HepG2 (cell line): ENCODE measurements around the gene SDR42E2. TPM values are rescaled to one million over a fixed set of nuclear protein-coding genes. Genes with fewer than 3 reads are reported as not detected.

Experiments
- ATAC-seq: fragments of 200-7000 bp; cut with Tn5 transposase; 3 replicates; pipeline ENCODE4 v1.9.1; 2020; ENCODE audit warnings: mild to moderate bottlenecking, moderate library complexity
- BruUV-seq: library from RNA; stranded (reverse); fragments of 400-500 nt; replicated peaks from 2 replicates; lab custom pipeline; 2021; lab: Mats Ljungman, UMichigan
- CTCF ChIA-PET: fragments of 300-600 bp; formaldehyde crosslinking; extraction: SDS; loops from one replicate; lab custom pipeline; 2021; ENCODE audit warnings: low total read pairs, inconsistent platforms, low intra/inter-chr PET ratio; lab: Yijun Ruan, JAX
- POLR2A ChIA-PET: fragments of 350-600 bp; sonication (Branson Sonifier 250); formaldehyde crosslinking; loops from one replicate; lab custom pipeline; 2020; ENCODE audit warnings: antibody characterized with exemption, inconsistent platforms; lab: Yijun Ruan, JAX
- DNase-seq: peaks from one replicate; pipeline ENCODE4 v3.0.0-alpha.2; 2015; ENCODE audit warnings: low spot score
- FAIRE-seq: peaks from 3 replicates; lab custom pipeline; 2011; peaks lifted over from hg19 to GRCh38; lab: Jason Lieb, UNC
- H2AFZ ChIP-seq: one replicate; pipeline ENCODE4 v1.6.1; 2011; ENCODE audit warnings: low read length, inconsistent platforms
- H3K27ac ChIP-seq: fragments of 300-600 bp; 3 replicates; pipeline ENCODE4 v1.8.0; 2011; ENCODE audit warnings: mixed run types, mild to moderate bottlenecking, mixed read lengths, low read length, inconsistent platforms; ENCODE audit not compliant: insufficient read depth; ENCODE audit errors: extremely low read length
- H3K27me3 ChIP-seq, 2 experiments: fragments of 200-600 bp in 1 of 2; 2 replicates in 1 of 2; 3 replicates in 1 of 2; pipeline versions ENCODE4 v1.6.0 to v1.8.0; 2011; ENCODE audit warnings: low read length in 2 of 2, mild to moderate bottlenecking in 2 of 2, moderate library complexity in 2 of 2, inconsistent platforms in 1 of 2; ENCODE audit not compliant: insufficient read depth in 2 of 2, control insufficient read depth in 1 of 2
- H3K36me3 ChIP-seq, 2 experiments: fragments of 200-600 bp in 1 of 2; replicated peaks in 1 of 2; 2 replicates in 1 of 2; 3 replicates in 1 of 2; pipeline versions ENCODE4 v1.5.1 to v1.8.0; 2011; ENCODE audit warnings: low read length in 2 of 2, inconsistent platforms in 1 of 2; ENCODE audit not compliant: insufficient read depth in 2 of 2, control insufficient read depth in 1 of 2
- H3K4me1 ChIP-seq: 2 replicates; pipeline ENCODE4 v1.5.1; 2012; ENCODE audit warnings: low read length, inconsistent platforms; ENCODE audit not compliant: insufficient read depth
- H3K4me2 ChIP-seq: 2 replicates; pipeline ENCODE4 v1.6.0; 2011; ENCODE audit warnings: low read depth, low read length, inconsistent platforms
- H3K4me3 ChIP-seq, 3 experiments: fragments of 200-600 bp in 1 of 3; sonication (generic), shearing (Covaris generic) in 1 of 3; replicated peaks in 1 of 3; 2 replicates each; pipeline ENCODE4 v1.5.1; 2011 to 2016; ENCODE audit warnings: low read length in 3 of 3, inconsistent platforms in 2 of 3, low read depth in 2 of 3, mild to moderate bottlenecking in 2 of 3, control low read depth in 1 of 3, mixed read lengths in 1 of 3; ENCODE audit not compliant: insufficient read depth in 1 of 3
- H3K79me2 ChIP-seq: one replicate; pipeline ENCODE4 v1.6.1; 2011; ENCODE audit warnings: low read length, inconsistent platforms; ENCODE audit not compliant: insufficient read depth
- H3K9ac ChIP-seq: 2 replicates; pipeline ENCODE4 v1.6.0; 2011; ENCODE audit warnings: mild to moderate bottlenecking, low read depth, low read length, inconsistent platforms; ENCODE audit not compliant: insufficient read depth
- H3K9me3 ChIP-seq: 2 replicates; pipeline ENCODE4 v1.5.1; 2012; ENCODE audit warnings: mild to moderate bottlenecking, low read length
- H4K20me1 ChIP-seq: 2 replicates; pipeline ENCODE4 v1.6.0; 2011; ENCODE audit warnings: inconsistent platforms, mild to moderate bottlenecking, low read length, moderate library complexity; ENCODE audit not compliant: insufficient read depth
- GATA4 ChIP-seq: sonication (generic); IDR thresholded peaks from 2 replicates; pipeline ENCODE4 v1.6.1; 2016; ENCODE audit warnings: antibody characterized with exemption, low read depth, borderline replicate concordance
- HNF4A ChIP-seq: sonication (generic); formaldehyde crosslinking; IDR thresholded peaks from 2 replicates; pipeline ENCODE4 v1.4.0; 2020; ENCODE audit warnings: missing genetic modification reagents
- KDM3A ChIP-seq: IDR thresholded peaks from 2 replicates; pipeline ENCODE4 v1.6.1; 2018; ENCODE audit warnings: low read depth, missing compliant biosample characterization
- KIAA2018 ChIP-seq: sonication (generic); formaldehyde crosslinking; IDR thresholded peaks from 2 replicates; pipeline ENCODE4 v1.5.0; 2020; ENCODE audit warnings: mild to moderate bottlenecking, missing genetic modification reagents, borderline replicate concordance
- NFE2L1 ChIP-seq: sonication (generic); formaldehyde crosslinking; IDR thresholded peaks from 2 replicates; pipeline ENCODE4 v1.4.0; 2020; ENCODE audit warnings: missing genetic modification reagents, mild to moderate bottlenecking, borderline replicate concordance
- NR0B2 ChIP-seq: sonication (generic); formaldehyde crosslinking; IDR thresholded peaks from 2 replicates; pipeline ENCODE4 v1.4.0; 2020; ENCODE audit warnings: mild to moderate bottlenecking, missing genetic modification reagents
- PHF8 ChIP-seq: sonication (generic); formaldehyde crosslinking; IDR thresholded peaks from 2 replicates; pipeline ENCODE4 v1.5.0; 2020; ENCODE audit warnings: missing genetic modification reagents
- STAG1 ChIP-seq: sonication (generic); formaldehyde crosslinking; IDR thresholded peaks from 2 replicates; pipeline ENCODE4 v1.4.0; 2020; ENCODE audit warnings: missing genetic modification reagents
- STAT5B ChIP-seq: sonication (generic); formaldehyde crosslinking; IDR thresholded peaks from 2 replicates; pipeline ENCODE4 v1.4.0; 2020; ENCODE audit warnings: missing genetic modification reagents
- ZBTB7A ChIP-seq: sonication (generic); formaldehyde crosslinking; IDR thresholded peaks from 2 replicates; pipeline ENCODE4 v1.8.0; 2022; ENCODE audit warnings: mild to moderate bottlenecking, missing genetic modification reagents
- ZFP36L1 ChIP-seq: sonication (generic); formaldehyde crosslinking; IDR thresholded peaks from 2 replicates; pipeline ENCODE4 v1.8.0; 2022; ENCODE audit warnings: mild to moderate bottlenecking, missing genetic modification reagents, moderate library complexity
- ZFP82 ChIP-seq: sonication (generic); formaldehyde crosslinking; IDR thresholded peaks from 2 replicates; pipeline ENCODE4 v1.5.1; 2020; ENCODE audit warnings: mild to moderate bottlenecking, missing genetic modification reagents, borderline replicate concordance
- ZNF333 ChIP-seq: sonication (generic); formaldehyde crosslinking; IDR thresholded peaks from 2 replicates; pipeline ENCODE4 v1.4.0; 2020; ENCODE audit warnings: mild to moderate bottlenecking, missing genetic modification reagents, borderline replicate concordance
- ZNF572 ChIP-seq: sonication (generic); formaldehyde crosslinking; IDR thresholded peaks from 2 replicates; pipeline ENCODE4 v1.5.1; 2020; ENCODE audit warnings: mild to moderate bottlenecking, missing genetic modification reagents
- ZNF674 ChIP-seq: sonication (generic); formaldehyde crosslinking; IDR thresholded peaks from 2 replicates; pipeline ENCODE4 v1.5.0; 2020; ENCODE audit warnings: low read depth, mild to moderate bottlenecking, missing genetic modification reagents
- WGBS: methylation state at CpG from one replicate; pipeline ENCODE4 v1.1.6; 2017; ENCODE audit warnings: low lambda C conversion rate; 5-methylcytosine and 5-hydroxymethylcytosine counted together
- in situ Hi-C: cut with HindIII; loops from 2 replicates; pipeline ENCODE4 v1.10.0; 2017; ENCODE audit warnings: low pct_unique_long_range_greater_than_20kb; ENCODE audit not compliant: extremely low pct_ligation_motif_present
- intact Hi-C: fragments of 100-400 bp; cut with micrococcal nuclease; formaldehyde crosslinking; loops from one replicate; pipeline ENCODE4 v1.10.0; 2022; ENCODE audit not compliant: unreplicated experiment
- polyA plus RNA-seq, 8 experiments: library from polyadenylated mRNA; depleted of rRNA in 3 of 8; stranded (reverse) in 7 of 8; unstranded in 1 of 8; fragments of >200 nt; fragmentation: Illumina TruSeq in 4 of 8; extraction: Trizol in 4 of 8; gene quantifications; 2 replicates each; pipeline versions ENCODE4 v1.2.1 to v1.2.3, GENCODE V29; 2011 to 2016; ENCODE audit warnings: low read depth in 4 of 8, missing spikeins in 1 of 8, mixed read lengths in 1 of 8; ENCODE audit not compliant: insufficient read depth in 1 of 8
- total RNA-seq, 5 experiments: library from RNA; depleted of rRNA; stranded (reverse); fragments of >200 nt; fragmentation: Illumina TruSeq; extraction: Trizol; gene quantifications; 2 replicates each; pipeline ENCODE4 v1.2.3, GENCODE V29; 2016; ENCODE audit warnings: low read depth in 1 of 5
- TF ChIP-seq, protein P1 (sequence below): sonication (generic); formaldehyde crosslinking; IDR thresholded peaks from 2 replicates; pipeline ENCODE4 v1.4.0; 2020; ENCODE audit warnings: missing genetic modification reagents

Gene SDR42E2
- total and polyA plus RNA-seq, 2 of the 13 experiments (the other 11 are each of a cell fraction or from before 2014, with no cell fraction given), result 0.05 to 0.11 TPM

DNA sequence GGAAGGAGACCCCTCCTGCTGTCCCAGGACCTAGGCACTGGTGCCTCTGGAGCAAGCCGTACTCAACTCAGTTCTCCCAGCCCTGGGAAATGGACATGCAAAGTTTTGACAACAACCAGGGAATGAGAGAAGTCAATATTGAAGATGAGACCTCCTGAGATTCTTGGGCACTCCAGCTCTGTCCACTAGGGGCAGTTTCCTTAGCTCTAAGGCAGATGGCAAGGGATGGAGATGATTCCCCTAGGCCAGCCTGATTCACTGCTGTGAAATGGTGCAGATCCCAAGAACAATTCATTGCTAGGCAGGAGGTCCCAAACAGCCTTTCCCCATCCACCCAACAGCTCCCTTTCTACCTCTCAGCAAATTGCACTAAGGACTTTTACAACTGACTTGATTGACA lies 20.5 kb upstream of the SDR42E2 start (continued):
- no peak for TF ChIP-seq GATA4
- peak; percentile 33; the same call in 1 of the 2 replicates for TF ChIP-seq STAG1 (CRISPR knock-in tag)
- TF ChIP-seq ZFP36L1 (CRISPR knock-in tag), result no peak
- no peak for TF ChIP-seq STAT5B (CRISPR knock-in tag)
- no peak for TF ChIP-seq NFE2L1 (CRISPR knock-in tag)
- no peak for TF ChIP-seq ZNF333 (CRISPR knock-in tag)
- TF ChIP-seq ZNF572 (CRISPR knock-in tag), result no peak
- TF ChIP-seq, protein P1, sequence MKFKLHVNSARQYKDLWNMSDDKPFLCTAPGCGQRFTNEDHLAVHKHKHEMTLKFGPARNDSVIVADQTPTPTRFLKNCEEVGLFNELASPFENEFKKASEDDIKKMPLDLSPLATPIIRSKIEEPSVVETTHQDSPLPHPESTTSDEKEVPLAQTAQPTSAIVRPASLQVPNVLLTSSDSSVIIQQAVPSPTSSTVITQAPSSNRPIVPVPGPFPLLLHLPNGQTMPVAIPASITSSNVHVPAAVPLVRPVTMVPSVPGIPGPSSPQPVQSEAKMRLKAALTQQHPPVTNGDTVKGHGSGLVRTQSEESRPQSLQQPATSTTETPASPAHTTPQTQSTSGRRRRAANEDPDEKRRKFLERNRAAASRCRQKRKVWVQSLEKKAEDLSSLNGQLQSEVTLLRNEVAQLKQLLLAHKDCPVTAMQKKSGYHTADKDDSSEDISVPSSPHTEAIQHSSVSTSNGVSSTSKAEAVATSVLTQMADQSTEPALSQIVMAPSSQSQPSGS (CRISPR knock-in tag), result no peak
- no peak for TF ChIP-seq ZFP82
- TF ChIP-seq NR0B2 (CRISPR knock-in tag), result 0 out of 2 replicates have a peak, but pooled peaks have one; percentile 2
- no peak for TF ChIP-seq ZNF674
- no peak for TF ChIP-seq HNF4A (CRISPR knock-in tag)

GRCh38 chr16:22144520-22144919 lies 17.8 kb upstream of the SDR42E2 start:
- Histone ChIP-seq H3K4me1 (no peaks in the 10 kb centered on the region), H3K9me3 (no peaks in the 10 kb centered on the region), H3K4me2 (no peak overlapping the region), H3K4me3 (no peak overlapping the region), H3K27ac (no peak overlapping the region), H3K36me3 (no peaks in the 10 kb centered on the region), H3K79me2 (no peaks in the 10 kb centered on the region), H3K27me3 (peaks cover 7 to 62% of the 10 kb centered on the region in 2 experiments; a peak in 4 of 5 replicates), H4K20me1 (no peaks in the 10 kb centered on the region), H3K9ac (no peak overlapping the region), H2AFZ (no peak overlapping the region)
- POLR2A ChIA-PET, result no interaction called here
- CTCF ChIA-PET, result no interaction called here
- 21% methylated on average over 6 of the region's 6 CpGs for WGBS
- FAIRE-seq (no peak), ATAC-seq (no peak), DNase-seq (no peak)
- intact Hi-C loops (no loop called here), in situ Hi-C loops (no loop called here)
- BruUV-seq, result no TSS peak
- TF ChIP-seq PHF8 (CRISPR knock-in tag), result no peak
- TF ChIP-seq KIAA2018, result no peak
- no peak for TF ChIP-seq KDM3A (CRISPR knock-in tag)
- TF ChIP-seq ZBTB7A (CRISPR knock-in tag), result no peak
